22Rv1 (cell line): Measurements from ENCODE around the gene AGFG1.

ENCODE experiments used
- H3K27ac ChIP-seq: fragments of 450-650 bp; 2 replicates; pipeline ENCODE4 v1.5.1; 2017
- ZFX ChIP-seq: fragments of 450-650 bp; IDR thresholded peaks from 2 replicates; pipeline ENCODE4 v1.6.1; 2017; ENCODE audit warnings: antibody characterized with exemption, borderline replicate concordance
- TF ChIP-seq, protein P1 (sequence below): fragments of 450-650 bp; IDR thresholded peaks from 2 replicates; pipeline ENCODE4 v1.5.1; 2017; ENCODE audit warnings: mild to moderate bottlenecking

The AGFG1 gene

DNA sequence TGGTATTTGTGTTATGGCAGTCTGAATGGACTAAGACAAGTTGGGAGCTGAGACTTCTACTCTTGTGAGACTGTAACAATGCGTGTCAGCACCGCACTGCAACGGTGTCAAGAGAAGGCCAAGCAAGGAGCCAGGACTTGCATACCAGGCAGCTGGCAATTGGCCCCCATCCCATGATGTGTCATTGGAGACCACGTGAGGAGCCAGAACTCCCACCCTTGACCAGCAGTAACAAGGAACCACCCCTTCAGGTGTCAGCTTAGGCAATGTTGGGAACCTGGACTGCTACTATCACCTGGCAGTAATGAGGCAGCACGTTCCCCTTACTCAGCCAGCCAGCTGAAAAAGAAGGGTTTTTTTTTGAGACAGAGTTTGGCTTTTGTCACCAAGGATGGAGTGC is 32.7 kb upstream of the AGFG1 start:
- no peak overlapping the region for H3K27ac ChIP-seq
- no peak for TF ChIP-seq ZFX
- TF ChIP-seq, protein P1, sequence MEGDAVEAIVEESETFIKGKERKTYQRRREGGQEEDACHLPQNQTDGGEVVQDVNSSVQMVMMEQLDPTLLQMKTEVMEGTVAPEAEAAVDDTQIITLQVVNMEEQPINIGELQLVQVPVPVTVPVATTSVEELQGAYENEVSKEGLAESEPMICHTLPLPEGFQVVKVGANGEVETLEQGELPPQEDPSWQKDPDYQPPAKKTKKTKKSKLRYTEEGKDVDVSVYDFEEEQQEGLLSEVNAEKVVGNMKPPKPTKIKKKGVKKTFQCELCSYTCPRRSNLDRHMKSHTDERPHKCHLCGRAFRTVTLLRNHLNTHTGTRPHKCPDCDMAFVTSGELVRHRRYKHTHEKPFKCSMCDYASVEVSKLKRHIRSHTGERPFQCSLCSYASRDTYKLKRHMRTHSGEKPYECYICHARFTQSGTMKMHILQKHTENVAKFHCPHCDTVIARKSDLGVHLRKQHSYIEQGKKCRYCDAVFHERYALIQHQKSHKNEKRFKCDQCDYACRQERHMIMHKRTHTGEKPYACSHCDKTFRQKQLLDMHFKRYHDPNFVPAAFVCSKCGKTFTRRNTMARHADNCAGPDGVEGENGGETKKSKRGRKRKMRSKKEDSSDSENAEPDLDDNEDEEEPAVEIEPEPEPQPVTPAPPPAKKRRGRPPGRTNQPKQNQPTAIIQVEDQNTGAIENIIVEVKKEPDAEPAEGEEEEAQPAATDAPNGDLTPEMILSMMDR, result no peak

DNA sequence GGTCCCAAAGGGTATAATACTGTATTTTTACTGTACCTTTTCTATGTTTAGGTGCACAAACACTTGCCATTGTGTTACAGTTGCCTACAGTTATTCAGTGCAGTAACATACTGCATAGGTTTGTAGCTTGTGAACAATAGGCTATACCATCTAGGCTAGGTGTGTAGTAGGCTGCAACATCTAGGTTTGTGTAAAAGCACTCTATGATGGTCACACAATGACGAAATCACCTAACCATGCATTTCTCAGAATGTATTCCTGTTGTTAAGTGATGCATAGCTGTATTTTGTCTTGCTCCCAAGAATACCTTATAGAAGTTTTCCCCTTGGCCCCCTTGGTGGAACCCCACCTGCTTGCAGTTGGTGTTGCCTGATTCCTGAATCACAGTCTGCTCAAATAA is 29.3 kb upstream of the AGFG1 start:
- no peak for TF ChIP-seq ZFX
- TF ChIP-seq, protein P1, result no peak
- H3K27ac ChIP-seq, result no peak overlapping the region

DNA sequence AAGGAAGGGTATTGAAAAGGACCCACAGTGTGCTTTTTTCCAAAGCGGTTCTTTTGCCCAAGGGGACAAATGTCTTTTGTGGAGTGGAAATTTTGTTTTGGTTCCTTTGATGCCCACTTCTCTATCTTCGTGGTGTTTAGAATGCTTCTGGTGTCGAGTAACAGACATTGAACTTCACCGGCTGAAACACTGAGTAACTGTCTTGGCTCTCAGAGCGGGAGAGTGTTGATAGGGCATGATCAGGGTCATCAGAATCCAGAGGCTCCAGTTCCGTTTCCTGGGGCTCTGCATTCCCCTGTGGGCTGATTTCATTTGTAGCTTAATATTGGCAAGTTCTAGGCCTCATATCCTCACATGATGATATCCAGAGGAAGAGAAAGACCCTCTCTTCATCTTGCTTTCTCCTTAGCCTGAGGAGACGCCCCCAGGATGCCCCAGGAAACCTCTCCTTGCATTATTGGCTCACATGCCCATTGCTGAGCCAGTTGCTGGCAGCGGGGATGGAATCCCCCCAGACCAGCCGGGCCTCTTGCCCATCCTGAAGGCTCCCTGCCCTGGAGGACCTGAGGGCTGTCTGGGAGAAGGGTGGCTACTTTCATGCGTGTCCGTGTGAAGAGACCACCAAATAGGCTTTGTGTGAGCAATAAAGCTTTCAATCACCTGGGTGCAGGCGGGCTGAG is 27.9 kb upstream of the AGFG1 start:
- no peak overlapping the region for H3K27ac ChIP-seq
- no peak for TF ChIP-seq ZFX
- TF ChIP-seq, protein P1, result no peak

DNA sequence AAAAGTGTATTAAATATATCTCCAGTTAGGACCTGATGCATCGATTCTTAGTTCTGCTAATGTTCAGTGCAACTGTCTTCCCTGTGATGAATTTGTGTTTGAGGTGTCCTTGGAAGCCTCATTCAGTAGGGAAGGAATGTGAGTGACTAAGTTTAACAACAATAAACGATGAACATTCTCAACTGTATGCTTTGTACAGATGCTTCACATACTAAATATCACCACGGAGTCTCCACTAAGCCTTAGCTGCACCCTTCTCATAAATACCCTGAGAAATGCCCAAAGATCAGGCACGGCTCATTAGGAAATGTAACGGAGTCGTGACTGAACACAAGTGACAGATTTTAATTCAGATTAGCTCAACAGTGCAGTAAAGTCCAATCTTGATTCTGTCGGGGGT is 24.4 kb upstream of the AGFG1 start:
- TF ChIP-seq, protein P1, result no peak
- TF ChIP-seq ZFX, result no peak
- no peak overlapping the region for H3K27ac ChIP-seq

DNA sequence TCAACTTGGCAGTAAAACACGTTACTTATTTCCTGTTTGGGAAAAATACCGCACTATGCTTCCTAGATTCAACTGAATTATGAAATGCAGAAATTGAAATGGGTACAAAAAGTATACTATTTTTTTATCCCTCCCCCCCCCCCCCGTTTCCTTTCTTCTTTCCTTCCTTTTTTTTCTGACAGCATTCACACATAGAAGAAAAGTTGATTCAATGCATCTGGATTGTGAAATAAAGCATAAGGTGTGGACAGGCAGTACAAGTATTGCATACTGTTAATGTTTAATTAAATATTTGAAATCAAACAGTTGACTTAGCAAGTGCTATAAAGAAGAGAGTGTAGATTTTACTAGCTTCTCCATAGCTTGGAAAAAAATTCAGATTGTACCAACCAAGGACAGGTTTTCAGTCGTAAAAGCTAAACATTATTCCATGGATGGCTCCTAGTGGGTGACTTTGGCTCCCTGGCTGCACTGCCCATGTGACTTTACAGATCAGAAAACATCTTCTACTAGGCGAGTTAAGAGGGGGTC is 21.6 kb upstream of the AGFG1 start:
- TF ChIP-seq ZFX, result no peak
- TF ChIP-seq, protein P1, result no peak
- no peak overlapping the region for H3K27ac ChIP-seq

DNA sequence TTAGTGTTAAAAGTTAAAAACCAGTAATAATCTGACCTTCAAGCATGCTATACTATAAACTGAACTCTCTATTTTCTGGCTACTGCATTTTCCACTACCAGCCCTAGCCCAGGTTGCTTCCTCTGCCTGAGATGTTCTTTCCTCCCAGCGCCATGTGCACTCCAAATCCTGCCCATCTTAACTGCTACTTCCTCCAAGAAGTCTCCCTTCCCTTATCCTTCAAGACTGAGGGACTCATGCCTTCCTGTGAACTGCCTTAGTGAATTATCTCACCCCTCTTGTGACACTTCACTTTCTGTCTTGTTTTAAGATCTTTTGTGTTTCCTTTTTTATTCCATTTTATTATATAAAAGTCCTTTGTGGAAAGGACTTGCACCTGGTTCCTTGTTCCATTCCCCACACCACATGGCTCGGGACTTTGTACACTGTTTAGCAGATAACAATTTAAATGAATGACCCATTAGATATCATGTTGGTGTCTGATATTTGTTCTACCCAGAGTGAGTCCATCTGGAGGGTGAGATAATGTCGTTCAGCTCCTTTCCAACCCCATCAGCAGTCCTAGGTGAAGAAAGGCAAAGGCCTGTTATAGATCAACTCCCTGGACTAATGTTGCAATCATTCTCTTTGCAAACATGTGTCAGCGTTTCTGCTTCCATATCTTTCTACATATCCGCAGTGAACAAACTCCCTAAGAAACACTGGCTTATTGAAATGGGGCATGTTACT is 20.9 kb upstream of the AGFG1 start:
- no peak for TF ChIP-seq ZFX
- TF ChIP-seq, protein P1, result no peak
- no peak overlapping the region for H3K27ac ChIP-seq

DNA sequence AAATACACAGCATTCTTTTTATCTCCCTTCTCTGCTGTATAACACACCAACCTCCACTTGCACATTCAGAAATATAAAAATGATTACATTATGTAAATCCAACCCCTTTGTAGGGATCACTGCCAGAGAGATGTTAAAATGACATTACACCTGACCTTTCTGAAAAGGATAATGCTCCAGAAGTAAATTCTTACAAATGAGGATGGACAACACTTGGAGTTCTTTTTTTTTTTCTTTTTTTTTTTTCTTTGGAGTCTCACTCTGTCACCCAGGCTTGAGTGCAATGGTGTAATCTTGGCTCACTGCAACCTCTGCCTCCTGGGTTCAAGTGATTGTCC is 20.3 kb upstream of the AGFG1 start:
- no peak overlapping the region for H3K27ac ChIP-seq
- TF ChIP-seq, protein P1, result no peak
- no peak for TF ChIP-seq ZFX
